Measurements from ENCODE around the gene RBM26.

GRCh38 chr13:79376843-79377242 lies 29.2 kb downstream of the RBM26 start:
- TF ChIP-seq EZH2phosphoT487 (IDR thresholded peaks at IDR 0.05; ENCODE audit: insufficient read depth, low read depth): no peak
- no peak for TF ChIP-seq EZH2 (IDR thresholded peaks at IDR 0.05; ENCODE audit: insufficient read depth, poor library complexity, severe bottlenecking)
